CD4-positive, alpha-beta T cell treated with Interleukin-17A for 4 hours (primary cell): ENCODE data around the gene LZTR1.
"Not testable (repeated sequence)": the region's sequence is repeated elsewhere in the genome, so short reads cannot be mapped to it uniquely, and the experiment has no call there.

Source experiments
- DNase-seq: peaks from one replicate; pipeline ENCODE4 v3.0.0-alpha.2; 2020; ENCODE audit warnings: mixed read lengths

LZTR1 gene

GRCh38 chr22:20981787-20982562 lies at the start of gene LZTR1:
Gene LZTR1 (plus strand): TSS chr22:20982297. CDS start chr22:20982372, 75 bp downstream.
- DNase-seq, result peak; percentile 81

- DNase-seq, result no peak
Observed at GRCh38 chr22:20933910-20934309, 48.2 kb upstream of the LZTR1 start.

DNA sequence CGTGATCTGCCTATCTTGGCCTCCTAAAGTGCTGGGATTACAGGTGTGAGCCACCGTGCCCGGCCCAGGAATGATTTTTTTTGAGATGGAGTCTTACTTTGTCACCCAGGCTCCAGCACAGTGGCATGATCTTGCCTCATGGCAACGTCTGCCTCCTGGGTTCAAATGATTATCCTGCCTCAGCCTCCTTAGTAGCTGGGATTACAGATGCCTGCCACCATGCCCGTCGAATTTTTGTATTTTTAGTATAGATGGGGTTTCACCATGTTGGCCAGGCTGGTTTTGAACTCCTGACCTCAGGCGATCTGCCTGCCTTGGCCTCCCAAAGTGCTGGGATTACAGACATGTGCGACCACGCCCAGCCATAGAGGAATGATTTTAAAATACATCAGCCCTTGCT lies 47.0 kb upstream of the LZTR1 start:
- DNase-seq, result not testable (repeated sequence)

- DNase-seq, result not testable (repeated sequence)
Observed at GRCh38 chr22:20935780-20936539, 46.1 kb upstream of the LZTR1 start.

GRCh38 chr22:20937031-20937793 lies 44.9 kb upstream of the LZTR1 start:
- DNase-seq, result no peak

DNA sequence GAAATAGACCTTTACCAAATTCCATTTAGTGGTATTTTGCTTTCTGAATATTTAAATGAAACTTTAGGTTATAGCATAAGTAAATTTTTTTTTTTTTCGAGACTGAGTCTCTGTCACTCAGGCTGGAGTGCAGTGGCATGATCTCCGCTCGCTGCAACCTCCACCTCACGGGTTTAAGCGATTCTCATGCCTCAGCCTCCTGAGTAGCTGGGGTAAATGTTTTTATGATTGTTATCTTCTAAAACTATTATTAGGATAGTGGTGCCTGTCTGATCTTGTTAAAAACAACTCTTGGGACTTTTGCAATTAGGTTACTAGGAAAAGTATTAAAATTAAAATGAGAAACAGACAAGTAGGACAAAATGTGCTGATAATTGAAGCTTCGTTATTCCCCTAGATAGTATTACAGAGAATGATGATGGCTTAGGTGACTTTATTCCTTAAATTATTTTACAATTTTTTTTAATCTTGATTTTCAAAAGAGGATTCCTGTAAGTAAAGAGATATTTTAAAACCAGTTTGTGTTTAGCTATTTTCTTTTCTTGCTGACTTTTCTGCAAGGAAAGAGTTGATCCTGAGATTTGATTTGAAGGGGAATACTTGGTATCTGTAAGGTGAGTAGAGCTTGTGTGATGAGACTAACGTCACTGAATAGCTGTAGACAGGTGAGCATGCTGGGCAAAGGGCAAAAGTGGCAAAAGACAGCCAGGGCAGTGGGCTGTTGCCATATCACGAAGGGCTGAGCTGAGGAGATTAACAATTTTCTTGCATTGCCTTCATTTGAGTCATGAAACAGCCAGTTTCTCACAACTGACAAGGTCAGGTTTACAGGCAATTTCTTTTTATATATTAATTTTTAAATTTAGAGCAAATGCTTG lies 44.1 kb upstream of the LZTR1 start:
- DNase-seq, result no peak

DNA sequence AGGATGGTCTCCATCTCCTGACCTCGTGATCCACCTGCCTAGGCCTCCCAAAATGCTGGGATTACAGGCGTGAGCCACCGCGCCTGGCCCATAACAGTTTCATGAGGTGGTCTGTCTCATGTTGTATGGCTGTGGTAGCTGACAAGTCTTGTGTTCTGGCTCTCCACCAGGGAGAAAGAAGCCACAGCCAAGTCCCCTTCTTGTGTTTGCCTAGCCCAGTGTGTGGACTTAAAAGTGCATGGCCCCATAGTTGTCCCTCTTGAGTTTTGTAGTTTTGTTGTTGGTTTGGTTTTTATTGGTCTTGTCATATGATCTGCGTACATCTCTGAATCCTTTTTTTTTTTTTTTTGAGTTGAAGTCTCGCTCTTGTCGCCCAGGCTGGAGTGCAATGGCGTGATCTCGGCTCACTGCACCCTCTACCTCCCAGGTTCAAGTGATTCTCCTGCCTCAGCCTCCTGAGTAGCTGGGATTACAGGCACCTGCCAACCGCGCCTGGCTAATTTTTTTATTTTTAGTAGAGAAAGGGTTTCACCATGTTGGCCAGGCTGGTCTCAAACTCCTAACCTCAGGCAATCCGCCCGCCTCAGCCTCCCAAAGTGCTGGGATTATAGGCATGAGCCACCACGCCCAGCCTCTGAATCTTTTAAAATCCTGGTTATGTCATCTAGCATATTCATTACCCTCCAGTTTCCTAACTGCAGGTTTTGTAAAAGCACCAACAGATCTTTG lies 42.5 kb upstream of the LZTR1 start:
- DNase-seq, result not testable (repeated sequence)

DNA sequence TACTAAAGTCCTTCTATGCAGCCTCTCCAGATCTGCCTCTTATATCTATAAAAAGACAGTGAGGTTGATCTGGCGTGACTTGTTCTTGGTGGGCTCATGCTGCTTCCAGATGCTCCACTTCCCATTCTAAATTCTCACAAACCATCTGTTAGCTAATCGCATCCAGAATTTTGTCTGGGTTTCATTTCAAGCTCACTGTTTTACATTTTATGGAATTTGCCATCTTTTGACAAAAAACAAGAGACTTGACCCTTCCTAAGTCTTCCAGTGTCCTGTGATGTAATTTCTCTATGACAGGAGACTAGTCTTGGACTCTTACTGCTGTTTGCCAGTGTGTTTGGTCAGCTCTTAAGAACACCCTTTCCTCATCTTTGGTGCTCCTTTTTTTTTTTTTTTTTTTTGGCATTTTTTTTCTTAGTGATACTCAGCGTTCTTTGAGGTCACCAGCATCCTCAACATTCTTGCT lies 41.9 kb upstream of the LZTR1 start:
- DNase-seq, result no peak

- no peak for DNase-seq
Observed at GRCh38 chr22:20940904-20941385, 41.2 kb upstream of the LZTR1 start.

DNA sequence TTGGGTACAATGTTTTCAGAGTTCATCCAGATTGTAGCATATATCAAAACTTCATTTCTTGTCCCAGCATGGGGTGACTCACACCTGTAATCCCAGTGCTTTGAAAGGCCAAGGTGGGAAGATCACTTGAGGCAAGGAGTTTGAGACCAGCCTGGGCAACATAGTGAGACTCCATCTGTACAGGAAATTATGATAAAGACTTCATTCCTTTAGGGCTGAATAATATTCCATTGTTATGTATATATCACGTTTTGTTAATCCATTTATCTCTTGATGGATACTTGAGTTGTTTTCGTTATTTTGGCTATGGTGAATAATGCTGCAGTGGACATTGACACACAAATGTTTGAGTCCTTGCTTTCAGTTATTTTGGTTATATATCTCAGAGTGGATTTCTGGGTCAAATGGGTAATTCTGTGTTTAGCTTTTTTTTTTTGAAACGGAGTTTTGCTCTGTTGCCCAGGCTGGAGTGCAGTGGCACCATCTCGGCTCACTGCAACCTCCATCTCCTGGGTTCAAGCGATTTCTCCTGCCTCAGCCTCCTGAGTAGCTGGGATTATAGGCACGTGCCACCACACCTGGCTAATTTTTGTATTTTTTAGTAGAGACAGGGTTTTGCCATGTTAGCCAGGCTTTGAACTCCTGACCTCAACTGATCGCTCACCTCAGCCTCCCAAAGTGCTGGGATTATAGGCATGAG lies 39.7 kb upstream of the LZTR1 start:
- not testable (repeated sequence) for DNase-seq

GRCh38 chr22:20943104-20943933 lies 38.8 kb upstream of the LZTR1 start:
- DNase-seq, result no peak

DNA sequence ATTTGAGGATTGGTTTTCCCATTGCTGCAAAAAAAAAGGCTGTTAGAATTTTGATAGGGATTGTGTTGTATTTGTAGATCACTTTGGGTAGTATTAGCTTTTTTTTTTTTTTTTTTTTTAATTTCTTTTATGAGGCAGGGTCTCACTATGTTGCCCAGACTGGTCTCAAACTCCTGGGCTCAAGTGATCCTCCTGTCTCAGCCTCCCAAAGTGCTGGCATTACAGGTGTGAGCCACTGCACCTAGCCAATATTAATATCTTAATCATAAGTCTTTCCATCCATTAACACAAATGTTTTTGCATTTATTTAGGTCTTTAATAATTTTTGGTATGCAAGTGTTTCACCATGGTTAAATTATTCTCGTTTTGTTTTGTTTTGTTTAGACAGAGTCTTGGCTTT lies 38.1 kb upstream of the LZTR1 start:
- DNase-seq, result no peak

DNA sequence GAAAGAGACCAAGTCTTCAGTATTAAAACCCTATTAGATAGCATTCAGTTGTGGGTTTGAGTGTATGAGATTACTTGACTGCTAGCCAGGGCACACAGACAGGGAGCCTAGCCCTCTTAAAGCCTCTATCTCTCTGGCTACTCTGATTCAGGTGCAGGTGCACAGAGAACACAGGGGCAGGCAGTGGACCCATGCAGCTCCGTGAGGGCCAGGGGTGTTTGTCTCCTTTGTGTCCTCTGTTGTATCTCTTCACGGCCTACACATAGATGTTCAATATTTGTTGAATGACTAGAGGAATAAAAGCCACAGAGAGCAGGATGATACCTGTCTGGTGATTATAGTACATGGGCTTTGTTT lies 36.5 kb upstream of the LZTR1 start:
- no peak for DNase-seq

DNA sequence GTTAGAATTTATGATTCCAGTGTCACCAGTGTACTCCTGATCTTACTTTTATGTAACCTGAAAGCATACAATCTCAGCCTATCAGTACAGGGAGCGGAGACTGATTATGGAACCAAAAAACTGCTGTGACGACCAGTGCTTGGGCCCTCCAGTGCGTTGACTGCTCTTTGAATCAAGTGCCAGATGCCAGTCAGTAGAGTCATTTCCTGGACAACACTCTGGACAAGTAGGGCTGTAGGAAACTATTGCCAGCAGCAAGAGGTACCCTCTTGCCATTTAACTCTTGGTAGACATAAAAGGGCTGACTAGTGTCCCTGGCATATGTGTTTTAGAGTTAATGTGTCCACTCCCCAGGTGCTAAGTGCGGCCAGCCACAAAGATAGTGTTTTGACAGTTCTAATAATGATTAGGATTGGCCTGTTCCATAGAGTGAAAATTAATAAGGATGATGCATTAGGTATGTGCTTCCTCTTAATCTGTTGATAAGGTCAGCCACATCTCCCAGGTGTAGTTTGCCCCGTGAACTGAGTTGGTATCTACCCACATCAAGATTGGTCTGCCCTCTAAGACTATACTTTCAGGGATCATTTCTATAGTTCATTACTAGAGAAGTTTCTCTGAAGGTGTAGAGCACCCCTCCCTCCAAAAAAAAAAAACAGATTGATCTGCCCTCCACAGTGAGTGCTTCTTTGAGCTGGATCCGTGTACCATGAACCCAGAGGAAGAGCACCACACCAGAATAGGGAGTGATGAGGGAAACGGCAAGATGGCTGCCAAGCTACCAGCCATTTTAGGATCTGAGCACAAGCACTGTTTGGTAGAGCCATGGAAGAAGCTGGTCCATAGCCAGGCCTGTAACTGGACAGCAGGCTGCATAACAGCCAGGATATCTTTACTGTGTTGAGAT lies 35.8 kb upstream of the LZTR1 start:
- no peak for DNase-seq

GRCh38 chr22:20946991-20947390 lies 35.1 kb upstream of the LZTR1 start:
- DNase-seq, result no peak

GRCh38 chr22:20948450-20948849 lies 33.6 kb upstream of the LZTR1 start:
- DNase-seq, result no peak

- no peak for DNase-seq
Observed at GRCh38 chr22:20948989-20949388, 33.1 kb upstream of the LZTR1 start.

DNA sequence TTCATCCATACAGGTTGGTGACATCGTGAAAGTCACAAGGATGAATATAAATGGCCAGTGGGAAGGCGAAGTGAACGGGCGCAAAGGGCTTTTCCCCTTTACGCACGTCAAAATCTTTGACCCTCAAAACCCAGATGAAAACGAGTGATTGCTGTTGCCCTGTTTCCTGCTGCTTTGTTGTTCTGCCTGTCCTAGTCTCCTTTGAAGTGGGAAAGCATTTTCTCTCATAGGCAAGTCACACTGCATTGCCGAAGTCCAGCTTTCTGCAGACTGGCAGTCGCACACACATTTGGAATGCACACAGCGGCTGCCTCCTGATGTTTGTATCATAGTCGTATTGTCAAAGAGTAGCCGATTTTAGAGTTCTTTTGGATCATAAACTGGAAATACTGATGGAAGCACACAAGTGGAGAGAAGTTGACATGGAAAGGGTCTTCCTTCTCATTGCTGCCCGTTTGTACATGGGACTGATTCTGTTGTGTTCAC lies 32.4 kb upstream of the LZTR1 start:
- DNase-seq, result no peak
